PC-3 (cell line): Measurements from ENCODE around the gene PAGR1. TPM values are rescaled to one million over a fixed set of nuclear protein-coding genes. Genes with fewer than 3 reads are reported as not detected.
A peak's percentile ranks its signal among the peaks of the same experiment; 100 is the strongest.

ENCODE experiments used
- ATAC-seq: fragments of 200-7000 bp; cut with Tn5 transposase; 2 replicates; pipeline ENCODE4 v1.9.1; 2020; ENCODE audit warnings: mild to moderate bottlenecking, moderate library complexity
- BruUV-seq: library from RNA; stranded (reverse); fragments of 400-500 nt; replicated peaks from 2 replicates; lab custom pipeline; 2021; lab: Mats Ljungman, UMichigan
- CTCF ChIA-PET: fragments of 300-600 bp; sonication (Branson Sonifier 250); formaldehyde crosslinking; loops from one replicate; lab custom pipeline; 2022; ENCODE audit warnings: antibody characterized with exemption; lab: Charles Lee
- POLR2A ChIA-PET: fragments of 300-600 bp; sonication (Branson Sonifier 250); formaldehyde crosslinking; loops from one replicate; lab custom pipeline; 2022; ENCODE audit warnings: antibody characterized with exemption; ENCODE audit not compliant: unreplicated experiment; lab: Charles Lee
- DNase-seq: peaks from one replicate; pipeline ENCODE4 v3.0.0-alpha.2; 2015
- H2AFZ ChIP-seq: fragments of 300-600 bp; sonication (generic); 2 replicates; pipeline ENCODE4 v1.6.0; 2016; ENCODE audit warnings: antibody characterized with exemption, low read length
- H3F3A ChIP-seq: fragments of 300-600 bp; sonication (generic); one replicate; pipeline ENCODE4 v1.6.0; 2017; ENCODE audit warnings: antibody characterized with exemption, low read length, control low read depth, mild to moderate bottlenecking; ENCODE audit not compliant: unreplicated experiment
- H3K27ac ChIP-seq: fragments of 300-600 bp; sonication (generic); 2 replicates; pipeline ENCODE4 v1.5.1; 2016; ENCODE audit warnings: mild to moderate bottlenecking, low read length
- H3K27me3 ChIP-seq: fragments of 300-600 bp; sonication (generic); 2 replicates; pipeline ENCODE4 v1.6.1; 2016; ENCODE audit warnings: low read length, mixed read lengths
- H3K36me3 ChIP-seq: fragments of 300-600 bp; sonication (generic); 2 replicates; pipeline ENCODE4 v1.6.1; 2016; ENCODE audit warnings: low read depth, mixed run types, low read length, mixed read lengths
- H3K4me1 ChIP-seq: fragments of 300-600 bp; sonication (generic); 2 replicates; pipeline ENCODE4 v1.5.1; 2016; ENCODE audit warnings: low read length; ENCODE audit not compliant: insufficient read depth
- H3K4me2 ChIP-seq: fragments of 300-600 bp; sonication (generic); 2 replicates; pipeline ENCODE4 v1.6.0; 2016; ENCODE audit warnings: low read length
- H3K4me3 ChIP-seq: fragments of 300-600 bp; sonication (generic); 2 replicates; pipeline ENCODE4 v1.5.1; 2016; ENCODE audit warnings: mild to moderate bottlenecking, low read length, mixed read lengths
- H3K79me2 ChIP-seq: fragments of 300-600 bp; sonication (generic); 2 replicates; pipeline ENCODE4 v1.6.1; 2017; ENCODE audit warnings: low read length, mixed read lengths
- H3K9ac ChIP-seq: fragments of 300-600 bp; sonication (generic); 2 replicates; pipeline ENCODE4 v1.6.0; 2016; ENCODE audit warnings: mild to moderate bottlenecking, low read length
- H3K9me2 ChIP-seq: fragments of 300-600 bp; sonication (generic); replicated peaks from 2 replicates; pipeline ENCODE4 v1.6.1; 2016; ENCODE audit warnings: mixed run types, low read length, mixed read lengths
- H3K9me3 ChIP-seq: fragments of 300-600 bp; sonication (generic); 2 replicates; pipeline ENCODE4 v1.6.1; 2016; ENCODE audit warnings: low read length, mixed read lengths
- H4K20me1 ChIP-seq: fragments of 300-600 bp; sonication (generic); 2 replicates; pipeline ENCODE4 v1.6.1; 2016; ENCODE audit warnings: low read length, mixed read lengths
- EZH2 ChIP-seq: fragments of 300-600 bp; sonication (generic); IDR thresholded peaks from one replicate; pipeline ENCODE4 v1.6.1; 2017; ENCODE audit warnings: antibody characterized with exemption, mild to moderate bottlenecking, low read length; ENCODE audit not compliant: unreplicated experiment
- EZH2phosphoT487 ChIP-seq: fragments of 300-600 bp; sonication (generic); IDR thresholded peaks from 2 replicates; pipeline ENCODE4 v1.6.1; 2018; ENCODE audit warnings: mild to moderate bottlenecking, antibody characterized with exemption, low read length, borderline replicate concordance
- intact Hi-C: fragments of 100-400 bp; cut with micrococcal nuclease; formaldehyde crosslinking; loops from 2 replicates; pipeline ENCODE4 v1.9.0; 2023
- total RNA-seq: library from RNA; depleted of rRNA; stranded (reverse); fragments of >200 nt; gene quantifications from 2 replicates; pipeline ENCODE4 v1.2.3, GENCODE V29; 2014
- TF ChIP-seq, protein P1 (sequence below): fragments of 300-600 bp; sonication (generic); conservative IDR thresholded peaks from 2 replicates; pipeline ENCODE4 v1.5.1; 2017; ENCODE audit warnings: antibody characterized with exemption, low read depth, mild to moderate bottlenecking, low read length

Gene PAGR1
- total RNA-seq, 1 experiment from 2014 or later, result 53.8 TPM

DNA sequence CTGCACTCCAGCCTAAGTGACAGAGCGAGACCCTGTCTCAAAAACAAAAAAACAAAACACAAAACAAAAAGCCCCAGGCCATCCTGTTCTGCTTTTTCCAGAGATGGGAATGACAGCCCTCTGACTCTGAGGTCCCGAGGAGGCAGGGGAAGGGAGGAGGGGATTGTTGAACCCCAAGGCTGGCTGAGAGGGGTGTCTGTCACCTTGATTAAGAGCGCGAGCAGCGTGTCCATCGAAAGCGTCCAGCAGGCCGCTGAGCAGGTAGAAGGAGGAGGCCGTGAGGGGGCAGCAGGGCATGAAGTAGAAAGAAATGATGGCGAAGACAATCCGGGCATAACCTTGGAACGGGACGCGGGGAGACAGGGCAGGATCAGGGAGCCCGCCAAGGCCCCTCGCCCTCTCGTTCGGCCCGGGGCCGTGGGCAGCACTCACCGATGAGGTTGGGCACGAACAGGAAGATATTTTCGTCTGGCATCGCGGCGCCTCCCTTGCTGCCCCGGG lies 46.5 kb downstream of the PAGR1 start:
- POLR2A ChIA-PET, result no interaction called here

DNA sequence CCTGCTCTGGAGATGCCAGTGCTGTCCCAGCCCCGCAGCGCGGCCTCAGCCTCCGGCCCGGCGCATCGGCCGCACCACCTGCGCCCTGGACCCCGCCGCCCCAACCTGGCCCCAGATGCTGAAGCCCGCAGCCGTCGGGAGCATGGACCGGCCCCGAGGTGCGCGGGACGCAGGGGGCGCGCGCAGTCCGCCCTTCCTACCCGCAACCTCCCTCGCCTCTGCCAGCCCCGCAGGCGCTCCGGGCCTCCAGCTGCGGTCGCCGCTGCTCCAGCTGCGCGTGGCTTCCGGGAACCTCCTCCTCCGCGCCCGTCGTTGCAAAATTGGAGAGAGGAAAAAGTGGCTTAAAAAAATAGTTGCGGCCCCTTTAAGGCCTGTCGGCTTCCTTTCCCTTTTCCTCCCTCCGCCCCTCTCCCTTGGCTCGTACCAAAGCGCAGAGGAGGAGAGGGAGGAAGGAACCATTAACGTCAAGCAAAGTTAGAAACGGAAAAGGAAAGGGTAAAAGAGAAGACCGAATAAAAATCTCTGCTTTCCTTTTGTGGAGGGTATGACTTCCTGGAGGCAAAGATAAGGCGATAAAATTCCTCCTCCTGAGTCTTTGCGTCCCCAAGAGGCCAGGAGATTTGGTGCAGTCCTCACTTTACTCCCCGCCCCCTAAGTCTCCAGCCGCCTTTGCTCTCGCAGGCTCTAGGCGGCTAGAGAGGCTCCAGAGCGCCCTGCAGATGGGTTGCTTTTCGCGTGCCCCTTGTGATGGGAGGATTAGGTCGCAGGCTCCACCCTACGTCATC lies 47.1 kb downstream of the PAGR1 start, which contains the start of gene CDIPT:
Gene CDIPT, minus strand, starts transcription at position 343 of the 785 bp plus-strand sequence. CDS start 369 bp downstream, outside the sequence.
- H3K27ac ChIP-seq, result peak within 1 kb of the TSS; percentile 65
- ChIA-PET POLR2A (no interaction called here), CTCF (interaction anchor here (1.0 kb wide), 1 partner anchor 37 kb away, joined by 3 read pairs; the partner anchor contains the start of genes ASPHD1 and SEZ6L2)
- ATAC-seq (peak; percentile 98), DNase-seq (peak; percentile 93)
- BruUV-seq, result no TSS peak
- TF ChIP-seq EZH2, result no peak
- TF ChIP-seq, protein P1, sequence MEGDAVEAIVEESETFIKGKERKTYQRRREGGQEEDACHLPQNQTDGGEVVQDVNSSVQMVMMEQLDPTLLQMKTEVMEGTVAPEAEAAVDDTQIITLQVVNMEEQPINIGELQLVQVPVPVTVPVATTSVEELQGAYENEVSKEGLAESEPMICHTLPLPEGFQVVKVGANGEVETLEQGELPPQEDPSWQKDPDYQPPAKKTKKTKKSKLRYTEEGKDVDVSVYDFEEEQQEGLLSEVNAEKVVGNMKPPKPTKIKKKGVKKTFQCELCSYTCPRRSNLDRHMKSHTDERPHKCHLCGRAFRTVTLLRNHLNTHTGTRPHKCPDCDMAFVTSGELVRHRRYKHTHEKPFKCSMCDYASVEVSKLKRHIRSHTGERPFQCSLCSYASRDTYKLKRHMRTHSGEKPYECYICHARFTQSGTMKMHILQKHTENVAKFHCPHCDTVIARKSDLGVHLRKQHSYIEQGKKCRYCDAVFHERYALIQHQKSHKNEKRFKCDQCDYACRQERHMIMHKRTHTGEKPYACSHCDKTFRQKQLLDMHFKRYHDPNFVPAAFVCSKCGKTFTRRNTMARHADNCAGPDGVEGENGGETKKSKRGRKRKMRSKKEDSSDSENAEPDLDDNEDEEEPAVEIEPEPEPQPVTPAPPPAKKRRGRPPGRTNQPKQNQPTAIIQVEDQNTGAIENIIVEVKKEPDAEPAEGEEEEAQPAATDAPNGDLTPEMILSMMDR, result peak; percentile 74
- no peak for TF ChIP-seq EZH2phosphoT487
- H3K9me3 ChIP-seq, result no peaks in the 10 kb centered on the region
- H3K4me3 ChIP-seq, result peak within 1 kb of the TSS; percentile 78
- H3K9me2 ChIP-seq, result no peaks in the 10 kb centered on the region
- no peaks in the 10 kb centered on the region for H3K4me1 ChIP-seq
- peak within 1 kb of the TSS; percentile 77 for H3K9ac ChIP-seq
- H3F3A ChIP-seq, result no peaks in the 10 kb centered on the region
- peak within 1 kb of the TSS; percentile 78 for H2AFZ ChIP-seq
- no peaks in the 10 kb centered on the region for H3K36me3 ChIP-seq
- peaks cover 17% of the 10 kb centered on the region for H3K79me2 ChIP-seq
- H3K27me3 ChIP-seq, result no peaks in the 10 kb centered on the region
- no peaks in the 10 kb centered on the region for H4K20me1 ChIP-seq
- H3K4me2 ChIP-seq, result peak within 1 kb of the TSS; percentile 92
- intact Hi-C loops, result loop anchor here (2.0 to 5.0 kb wide), 3 partner anchors 46 to 159 kb away; partner anchors contain the start of genes C16orf92, INO80E and PAGR1

More for the DNA sequence above, 46.5 kb downstream of the PAGR1 start:
- H3F3A ChIP-seq, result no peaks in the 10 kb centered on the region
- DNase-seq, result peak; percentile 5
- no peaks in the 10 kb centered on the region for H3K27me3 ChIP-seq
- no peak for TF ChIP-seq EZH2
- TF ChIP-seq, protein P1, result no peak
- TF ChIP-seq EZH2phosphoT487, result no peak
- H3K27ac ChIP-seq, result no peak overlapping the region
- no peaks in the 10 kb centered on the region for H3K36me3 ChIP-seq
- H4K20me1 ChIP-seq, result no peaks in the 10 kb centered on the region
- peak; percentile 30 for ATAC-seq
- H3K9me3 ChIP-seq, result no peaks in the 10 kb centered on the region
- peak overlapping the region; percentile 78 for H3K4me3 ChIP-seq
- CTCF ChIA-PET, result no interaction called here
- H3K4me1 ChIP-seq, result no peaks in the 10 kb centered on the region
- peak overlapping the region; percentile 92 for H3K4me2 ChIP-seq
- peak overlapping the region; percentile 77 for H3K9ac ChIP-seq
- peaks cover 17% of the 10 kb centered on the region for H3K79me2 ChIP-seq
- no peaks in the 10 kb centered on the region for H3K9me2 ChIP-seq
- no TSS peak for BruUV-seq
- intact Hi-C loops, result loop anchor here (2.0 to 5.0 kb wide), 3 partner anchors 45 to 160 kb away; partner anchors contain the start of genes C16orf92, INO80E and PAGR1
- peak overlapping the region; percentile 78 for H2AFZ ChIP-seq
